Stimulated activated CD4-positive, alpha-beta T cell treated with anti-CD3 and anti-CD28 coated beads, Interleukin-4, amount 100 ng/mL, for 24 hours (primary cell): ENCODE measurements around the gene ITGB6.

Experiments used
- DNase-seq: peaks from one replicate; pipeline ENCODE4 v3.0.0-alpha.2; 2020

Gene ITGB6

GRCh38 chr2:160199683-160200389 lies at the start of gene ITGB6:
Gene ITGB6, minus strand, starts transcription at chr2:160200272. Its CDS starts 209 bp downstream, at chr2:160200063.
- DNase-seq: no peak

DNA sequence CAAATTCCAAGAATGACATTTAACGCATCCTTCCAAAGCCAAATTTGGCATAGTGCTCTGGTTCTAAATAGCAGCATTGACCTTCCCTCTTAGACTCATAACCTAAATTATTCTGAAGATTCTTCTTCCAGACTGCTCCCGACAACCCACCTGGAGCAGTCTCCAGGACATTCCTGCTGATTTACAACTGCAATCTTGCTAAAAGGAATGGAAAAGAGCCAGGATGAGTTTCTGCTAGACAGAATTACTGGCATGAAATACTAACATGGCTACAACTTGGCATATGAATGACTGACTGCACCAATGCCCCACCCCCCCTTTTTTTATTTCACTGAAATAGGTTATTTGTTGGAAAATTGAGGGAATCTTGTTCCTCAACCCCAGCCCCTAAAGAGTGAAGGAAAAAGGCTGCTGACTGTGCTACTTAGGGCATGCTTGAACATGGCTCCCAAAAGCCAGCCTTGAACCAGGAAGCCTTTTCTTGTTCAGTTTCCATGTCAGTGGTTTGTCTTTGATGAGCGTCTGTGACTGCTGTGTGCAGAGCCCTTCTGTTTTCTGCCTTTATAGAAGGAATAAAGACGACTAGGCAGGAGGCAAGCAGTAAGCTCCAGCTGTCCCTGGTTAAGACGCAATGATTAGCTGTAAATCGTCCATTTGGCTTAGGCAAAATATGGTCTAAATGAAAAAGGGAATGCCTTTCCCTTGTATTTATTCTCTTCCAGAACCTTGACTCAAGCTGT lies 47.4 kb upstream of the ITGB6 start:
- DNase-seq: no peak

GRCh38 chr2:160246356-160246755 lies 46.3 kb upstream of the ITGB6 start:
- DNase-seq: no peak

DNA sequence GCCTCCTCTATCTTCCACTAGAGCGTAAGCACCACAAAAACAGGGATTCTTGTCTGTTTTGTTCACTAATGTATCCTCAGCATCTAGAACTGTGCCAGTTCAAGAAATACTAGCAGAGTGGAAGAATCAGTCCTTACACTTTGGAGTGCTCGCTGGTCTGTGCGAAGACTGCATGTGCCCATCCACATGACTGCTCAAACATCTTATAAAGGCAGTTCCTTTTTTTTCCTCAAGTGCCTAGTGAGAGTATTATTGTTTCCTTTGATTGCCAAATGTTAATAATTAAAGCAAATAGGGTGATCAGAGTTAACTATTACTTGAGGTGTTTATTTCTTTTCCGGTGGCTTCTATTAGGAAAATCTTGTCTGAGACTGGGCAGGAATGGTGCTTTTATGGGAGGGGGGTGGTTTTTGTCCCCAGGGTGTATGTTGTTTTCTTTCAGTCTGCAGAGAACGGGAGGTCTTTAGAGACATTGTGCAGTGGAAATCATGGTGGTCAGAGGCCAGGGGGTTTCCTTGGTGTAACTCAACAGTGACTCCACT lies 45.6 kb upstream of the ITGB6 start:
- DNase-seq: no peak

DNA sequence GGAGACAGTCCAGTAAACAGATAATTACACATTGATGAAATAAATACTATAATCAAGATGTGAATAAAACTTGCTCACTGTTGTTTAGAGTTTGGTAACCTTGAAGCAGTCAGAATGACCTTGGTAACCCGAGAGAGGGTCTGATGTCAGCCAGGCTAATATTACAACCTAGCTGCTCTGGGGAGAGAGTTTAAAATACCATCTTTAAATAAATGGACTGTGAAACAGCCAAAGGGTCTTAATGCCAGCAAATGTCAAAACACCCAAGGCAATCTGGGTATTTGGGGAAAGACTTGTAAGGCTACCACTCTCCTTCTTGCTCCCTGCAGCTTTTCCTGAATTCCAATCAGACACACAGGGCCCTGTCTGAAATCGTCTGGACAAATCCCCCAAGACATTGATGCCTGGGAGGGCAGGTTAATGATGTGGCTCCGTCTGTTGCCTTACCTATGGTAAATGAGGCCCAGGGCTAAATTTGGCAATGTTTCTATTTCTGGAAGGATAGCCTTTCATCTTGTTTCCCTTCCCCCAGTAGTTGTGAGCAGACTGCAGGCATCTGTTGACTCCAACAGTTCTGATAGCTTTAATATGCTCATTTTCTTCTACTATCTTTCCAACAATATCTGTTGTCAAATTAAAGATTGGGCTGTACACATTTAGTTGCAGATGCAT lies 43.0 kb upstream of the ITGB6 start:
- no peak for DNase-seq

GRCh38 chr2:160241251-160242137 lies 41.4 kb upstream of the ITGB6 start:
- DNase-seq: no peak

- no peak for DNase-seq
These were observed 39.4 kb upstream of the ITGB6 start for GRCh38 chr2:160239436-160239835.

GRCh38 chr2:160238392-160238791 lies 38.3 kb upstream of the ITGB6 start:
- no peak for DNase-seq

- DNase-seq: no peak
These were observed 32.9 kb upstream of the ITGB6 start for GRCh38 chr2:160232905-160233475.

DNA sequence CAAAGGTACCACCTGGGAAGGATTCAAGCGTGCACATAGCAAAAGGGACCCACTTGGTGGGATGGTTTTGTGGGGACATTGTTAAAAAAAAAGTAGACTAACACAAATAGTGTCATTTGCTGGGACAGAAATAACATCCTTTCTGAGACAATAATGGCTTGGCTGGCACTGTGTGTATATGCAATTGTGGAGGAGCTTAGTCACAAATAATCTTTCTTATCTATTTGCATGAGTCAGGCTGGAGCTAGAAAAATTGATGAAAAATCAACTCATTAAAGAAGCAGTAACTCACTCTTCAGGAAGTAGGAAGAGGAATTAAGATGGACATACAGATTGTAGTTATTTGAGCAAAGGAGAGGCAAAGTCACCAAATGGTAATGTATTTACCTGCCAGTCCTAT lies 29.5 kb upstream of the ITGB6 start:
- DNase-seq: no peak

GRCh38 chr2:160228141-160228917 lies 28.3 kb upstream of the ITGB6 start:
- no peak for DNase-seq

GRCh38 chr2:160227293-160227915 lies 27.3 kb upstream of the ITGB6 start:
- DNase-seq: no peak

DNA sequence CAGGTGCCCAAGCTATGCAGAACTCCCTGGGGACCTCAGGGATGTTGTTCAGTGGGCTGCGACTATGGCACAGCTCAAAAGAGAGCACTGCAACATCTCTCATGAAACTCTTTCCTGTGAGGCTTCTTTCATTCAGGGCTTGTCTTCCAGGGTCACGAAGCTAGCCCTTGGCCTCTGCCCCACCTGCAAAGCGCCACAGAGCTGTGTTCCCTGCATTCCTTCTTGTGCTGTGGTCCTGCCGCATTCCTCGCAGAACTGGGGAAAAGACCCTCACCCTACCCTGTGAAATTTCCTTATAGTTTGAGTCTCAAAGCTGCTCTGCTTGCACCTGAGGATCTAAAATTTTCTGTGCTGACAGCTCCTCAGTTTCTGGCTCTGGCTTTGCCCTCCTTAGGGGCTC lies 26.3 kb upstream of the ITGB6 start:
- DNase-seq: no peak

DNA sequence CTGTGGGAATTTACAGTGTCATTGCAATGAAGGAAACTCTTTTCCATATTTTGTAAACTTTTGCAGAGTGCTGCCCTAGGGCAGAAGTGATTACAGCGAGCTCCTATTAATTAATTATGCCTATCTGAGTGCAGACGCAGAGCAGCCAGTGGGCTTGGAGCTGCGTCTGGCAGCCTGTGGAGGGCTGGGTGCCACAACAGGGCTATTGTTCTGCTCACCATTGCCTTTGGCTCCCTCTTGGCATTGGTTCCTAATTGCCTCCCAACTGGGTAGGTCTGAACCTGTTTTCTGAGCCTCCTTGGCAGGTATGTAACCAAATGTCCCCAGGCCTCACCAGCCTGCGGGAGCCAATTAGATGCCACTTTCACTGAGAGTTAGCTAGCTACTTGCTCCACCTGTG lies 25.6 kb upstream of the ITGB6 start:
- no peak for DNase-seq

DNA sequence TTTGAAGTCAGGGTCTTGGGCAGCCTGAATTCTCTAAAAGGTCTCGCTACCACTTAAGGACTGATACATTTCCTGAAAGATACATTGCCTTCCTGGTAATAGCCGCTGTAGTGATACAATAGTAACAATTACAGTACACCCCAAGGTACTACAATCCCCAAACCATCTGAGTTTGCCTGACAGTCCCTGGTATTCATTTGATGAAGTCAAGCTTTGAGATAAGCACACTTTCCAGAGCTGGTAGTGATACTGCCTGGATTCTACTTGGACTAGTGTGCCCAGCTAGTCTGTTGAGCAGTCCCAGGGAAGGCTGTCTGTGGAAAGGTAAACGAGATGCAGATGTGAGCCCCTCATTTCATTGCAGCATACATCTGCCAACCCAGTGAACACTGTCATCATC lies 24.4 kb upstream of the ITGB6 start:
- DNase-seq: no peak

- DNase-seq: peak; percentile 50
These were observed 24.0 kb upstream of the ITGB6 start for GRCh38 chr2:160224060-160224459.

GRCh38 chr2:160223560-160223959 lies 23.5 kb upstream of the ITGB6 start:
- DNase-seq: no peak

- no peak for DNase-seq
These were observed 22.6 kb upstream of the ITGB6 start for GRCh38 chr2:160222546-160223283.

DNA sequence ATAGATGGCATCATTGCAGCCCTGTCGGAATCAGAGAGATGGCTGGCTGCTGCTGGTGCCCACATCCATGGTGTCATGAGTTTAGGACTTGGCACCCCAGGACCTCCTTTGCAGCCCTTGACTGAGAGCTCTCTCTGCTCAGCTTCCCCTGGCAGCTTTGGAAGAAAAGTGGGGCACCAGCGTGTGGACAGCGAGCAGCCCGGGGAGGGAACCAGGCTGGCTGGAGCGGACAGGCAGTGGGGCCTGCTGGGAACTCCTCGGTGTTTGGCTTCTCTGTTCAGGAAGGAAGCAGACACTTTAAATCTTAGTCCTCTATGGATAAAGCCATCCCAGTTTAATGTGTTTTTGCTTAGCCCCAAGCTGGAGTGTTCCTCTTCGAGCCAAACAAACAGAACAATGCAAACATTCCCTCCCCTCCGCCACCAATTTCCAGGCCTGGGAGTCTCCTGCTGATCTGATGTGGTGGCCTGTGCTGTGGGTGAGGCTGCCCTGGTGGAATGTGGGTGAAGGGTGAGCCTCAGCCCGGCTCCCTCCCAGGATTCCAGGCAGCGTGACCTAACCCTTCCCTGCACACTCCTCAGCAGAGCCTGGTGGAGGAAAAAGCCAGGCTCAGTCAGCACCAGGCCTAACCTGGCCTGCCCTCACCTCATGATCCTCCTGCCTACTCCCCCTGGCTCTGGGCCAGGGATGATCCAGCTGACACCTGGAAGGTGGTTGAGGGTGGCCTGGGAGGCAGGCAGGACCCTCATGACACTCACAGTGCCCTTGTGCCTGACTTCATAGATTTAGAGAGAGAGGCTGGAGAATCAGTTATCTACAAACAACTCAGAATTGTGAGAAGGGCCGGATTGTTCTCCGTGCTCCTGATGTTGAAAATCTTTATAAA lies 21.6 kb upstream of the ITGB6 start:
- DNase-seq: no peak
